Measurements from ENCODE around the gene BACE1-AS. TPM values are rescaled to one million over a fixed set of nuclear protein-coding genes. Genes with fewer than 3 reads are reported as not detected.

Gene BACE1-AS
- total RNA-seq, 1 donor from 2014 or later = 17.6 TPM

GRCh38 chr11:117327567-117328374 lies 36.6 kb downstream of the BACE1-AS start, which contains the start of gene CEP164:
Gene CEP164, plus strand, starts transcription at chr11:117327854. Its CDS starts 10,733 bp downstream, at chr11:117338587.
- no peak within 1 kb of the TSS for H3K4me3 Mint-ChIP-seq
- no peaks in the 10 kb centered on the region for H3K36me3 Mint-ChIP-seq (ENCODE audit: low read depth)
- DNase-seq (ENCODE audit: low read depth, low spot score) = peak; percentile 82
- no peak within 1 kb of the TSS for H3K27ac Mint-ChIP-seq (ENCODE audit: unreplicated experiment)
- H3K4me1 Mint-ChIP-seq = no peaks in the 10 kb centered on the region
- H3K9me3 Mint-ChIP-seq = no peaks in the 10 kb centered on the region
- H3K27me3 Mint-ChIP-seq (ENCODE audit: low read depth) = no peaks in the 10 kb centered on the region
- no peak for TF ChIP-seq CTCF (conservative IDR thresholded peaks at IDR 0.05)

GRCh38 chr11:117328375-117329010 lies 37.3 kb downstream of the BACE1-AS start:
- no peaks in the 10 kb centered on the region for H3K4me1 Mint-ChIP-seq
- H3K27ac Mint-ChIP-seq (ENCODE audit: unreplicated experiment) = no peak overlapping the region
- H3K4me3 Mint-ChIP-seq = no peak overlapping the region
- no peaks in the 10 kb centered on the region for H3K27me3 Mint-ChIP-seq (ENCODE audit: low read depth)
- TF ChIP-seq CTCF (conservative IDR thresholded peaks at IDR 0.05) = no peak
- H3K9me3 Mint-ChIP-seq = no peaks in the 10 kb centered on the region
- H3K36me3 Mint-ChIP-seq (ENCODE audit: low read depth) = no peaks in the 10 kb centered on the region
- DNase-seq (ENCODE audit: low read depth, low spot score) = no peak

- H3K27ac Mint-ChIP-seq (ENCODE audit: unreplicated experiment) = no peak overlapping the region
- no peaks in the 10 kb centered on the region for H3K4me1 Mint-ChIP-seq
- no peaks in the 10 kb centered on the region for H3K36me3 Mint-ChIP-seq (ENCODE audit: low read depth)
- no peak for DNase-seq (ENCODE audit: low read depth, low spot score)
- no peak for TF ChIP-seq CTCF (conservative IDR thresholded peaks at IDR 0.05)
- peak overlapping the region; percentile 47 for H3K4me3 Mint-ChIP-seq
- no peaks in the 10 kb centered on the region for H3K27me3 Mint-ChIP-seq (ENCODE audit: low read depth)
- H3K9me3 Mint-ChIP-seq = no peaks in the 10 kb centered on the region
These were observed 41.7 kb downstream of the BACE1-AS start for GRCh38 chr11:117332843-117333242.

- Mint-ChIP-seq H3K9me3 (no peaks in the 10 kb centered on the region), H3K27me3 (ENCODE audit: low read depth) (no peaks in the 10 kb centered on the region), H3K36me3 (ENCODE audit: low read depth) (no peaks in the 10 kb centered on the region), H3K4me1 (no peaks in the 10 kb centered on the region), H3K27ac (ENCODE audit: unreplicated experiment) (no peak overlapping the region), H3K4me3 (no peak overlapping the region)
- DNase-seq (ENCODE audit: low read depth, low spot score) = no peak
- no peak for TF ChIP-seq CTCF (conservative IDR thresholded peaks at IDR 0.05)
These were observed 42.8 kb downstream of the BACE1-AS start for GRCh38 chr11:117333917-117334316.

GRCh38 chr11:117334896-117335295 lies 43.8 kb downstream of the BACE1-AS start:
- H3K9me3 Mint-ChIP-seq = no peaks in the 10 kb centered on the region
- H3K27me3 Mint-ChIP-seq (ENCODE audit: low read depth) = no peaks in the 10 kb centered on the region
- H3K27ac Mint-ChIP-seq (ENCODE audit: unreplicated experiment) = no peak overlapping the region
- no peaks in the 10 kb centered on the region for H3K36me3 Mint-ChIP-seq (ENCODE audit: low read depth)
- TF ChIP-seq CTCF (conservative IDR thresholded peaks at IDR 0.05) = no peak
- no peak overlapping the region for H3K4me3 Mint-ChIP-seq
- DNase-seq (ENCODE audit: low read depth, low spot score) = no peak
- no peaks in the 10 kb centered on the region for H3K4me1 Mint-ChIP-seq
